Measurements from ENCODE around the gene DOCK11. TPM values are rescaled to one million over a fixed set of nuclear protein-coding genes. Genes with fewer than 3 reads are reported as not detected.
A peak's percentile ranks its signal among the peaks of the same experiment; 100 is the strongest.

The DOCK11 gene
- total RNA-seq, 6 experiments from 2014 or later, result 1.1 to 4.4 (median 3.2) TPM

GRCh38 chrX:118666521-118666920 is 170.9 kb downstream of the DOCK11 start:
- no peak overlapping the region for H3K27ac ChIP-seq
- no peaks in the 10 kb centered on the region for H3K9me3 ChIP-seq
- no peaks in the 10 kb centered on the region for H3K27me3 ChIP-seq
- no peaks in the 10 kb centered on the region for H3K36me3 ChIP-seq
- H3K4me1 ChIP-seq, result no peaks in the 10 kb centered on the region
- DNase-seq, result no peak
- intact Hi-C loops (cut with DNase I), result no loop called here
- WGBS (ENCODE audit: insufficient coverage, low coverage, low lambda C conversion rate, missing lambda C conversion rate), result 65% methylated on average over 3 of the region's 3 CpGs
- no peak for ATAC-seq
- no peak overlapping the region for H3K4me3 ChIP-seq
- TF ChIP-seq POLR2A (IDR thresholded peaks at IDR 0.05) (no peak), CTCF (IDR thresholded peaks at IDR 0.05) (no peak)

- no peaks in the 10 kb centered on the region for H3K27me3 ChIP-seq
- ATAC-seq, result no peak
- no peak overlapping the region for H3K27ac ChIP-seq
- 59% methylated on average over 4 of the region's 4 CpGs for WGBS (ENCODE audit: insufficient coverage, low coverage, low lambda C conversion rate, missing lambda C conversion rate)
- H3K36me3 ChIP-seq, result no peaks in the 10 kb centered on the region
- no peak overlapping the region for H3K4me3 ChIP-seq
- no peak for DNase-seq
- H3K4me1 ChIP-seq, result no peaks in the 10 kb centered on the region
- intact Hi-C loops (cut with DNase I), result no loop called here
- H3K9me3 ChIP-seq, result no peaks in the 10 kb centered on the region
- no peak for TF ChIP-seq CTCF (IDR thresholded peaks at IDR 0.05)
- TF ChIP-seq POLR2A (IDR thresholded peaks at IDR 0.05), result no peak
Measured at GRCh38 chrX:118669435-118669834, 173.8 kb downstream of the DOCK11 start.

- no peak for ATAC-seq
- no peak for DNase-seq
- WGBS (ENCODE audit: insufficient coverage, low coverage, low lambda C conversion rate, missing lambda C conversion rate), result 58% methylated on average over 4 of the region's 4 CpGs
- H3K27ac ChIP-seq, result no peak overlapping the region
- no peaks in the 10 kb centered on the region for H3K4me1 ChIP-seq
- H3K4me3 ChIP-seq, result no peak overlapping the region
- H3K36me3 ChIP-seq, result no peaks in the 10 kb centered on the region
- TF ChIP-seq POLR2A (IDR thresholded peaks at IDR 0.05) (no peak), CTCF (IDR thresholded peaks at IDR 0.05) (no peak)
- no peaks in the 10 kb centered on the region for H3K27me3 ChIP-seq
- intact Hi-C loops (cut with DNase I), result no loop called here
- no peaks in the 10 kb centered on the region for H3K9me3 ChIP-seq
Measured at GRCh38 chrX:118675326-118675965, 179.8 kb downstream of the DOCK11 start.

- Histone ChIP-seq H3K36me3 (no peaks in the 10 kb centered on the region), H3K27ac (no peak overlapping the region), H3K9me3 (no peaks in the 10 kb centered on the region), H3K4me3 (no peak overlapping the region), H3K27me3 (no peaks in the 10 kb centered on the region), H3K4me1 (no peaks in the 10 kb centered on the region)
- intact Hi-C loops (cut with DNase I), result no loop called here
- no peak for TF ChIP-seq CTCF (IDR thresholded peaks at IDR 0.05)
- no peak for TF ChIP-seq POLR2A (IDR thresholded peaks at IDR 0.05)
- ATAC-seq, result peak; percentile 77 to 84 (median 80)
- DNase-seq, result no peak
Measured at GRCh38 chrX:118675966-118676349, 180.3 kb downstream of the DOCK11 start.

- Histone ChIP-seq H3K36me3 (no peaks in the 10 kb centered on the region), H3K9me3 (no peaks in the 10 kb centered on the region), H3K27me3 (no peaks in the 10 kb centered on the region), H3K4me3 (no peak overlapping the region), H3K27ac (no peak overlapping the region), H3K4me1 (peaks cover 0 to 2% (median under 1%) of the 10 kb centered on the region in 4 donors)
- WGBS (ENCODE audit: insufficient coverage, low coverage, low lambda C conversion rate, missing lambda C conversion rate), result 60% methylated on average over 2 of the region's 2 CpGs
- no peak for ATAC-seq
- no peak for TF ChIP-seq CTCF (IDR thresholded peaks at IDR 0.05)
- TF ChIP-seq POLR2A (IDR thresholded peaks at IDR 0.05), result no peak
- intact Hi-C loops (cut with DNase I), result no loop called here
- no peak for DNase-seq
Measured at GRCh38 chrX:118677318-118677717, 181.7 kb downstream of the DOCK11 start.
